H9 (cell line): Measurements from ENCODE around the gene MGAT2. TPM values are rescaled to one million over a fixed set of nuclear protein-coding genes. Genes with fewer than 3 reads are reported as not detected.

Experiments
- DNase-seq: peaks from one replicate; pipeline ENCODE4 v3.0.0-alpha.2; 2017
- H2AFZ ChIP-seq: one replicate; pipeline ENCODE4 v1.6.1; 2013; ENCODE audit warnings: mild to moderate bottlenecking, low read length, control low read depth, moderate library complexity
- H2AK5ac ChIP-seq: 2 replicates; pipeline ENCODE4 v1.6.1; 2013; ENCODE audit warnings: low read length, control low read depth, mixed read lengths; ENCODE audit not compliant: insufficient read length
- H2BK120ac ChIP-seq: one replicate; pipeline ENCODE4 v1.6.1; 2013; ENCODE audit warnings: low read depth, mild to moderate bottlenecking, low read length, control low read depth, inconsistent platforms; ENCODE audit not compliant: poor library complexity, severe bottlenecking
- H2BK12ac ChIP-seq: 2 replicates; pipeline ENCODE4 v1.6.1; 2013; ENCODE audit warnings: low read length, control low read depth, mixed read lengths, low read depth; ENCODE audit not compliant: insufficient read length
- H2BK15ac ChIP-seq: 2 replicates; pipeline ENCODE4 v1.6.1; 2013; ENCODE audit warnings: low read depth, low read length, control low read depth
- H2BK20ac ChIP-seq: one replicate; pipeline ENCODE4 v1.6.1; 2013; ENCODE audit warnings: low read depth, mild to moderate bottlenecking, low read length, control low read depth, inconsistent platforms; ENCODE audit not compliant: poor library complexity, severe bottlenecking
- H2BK5ac ChIP-seq: 2 replicates; pipeline ENCODE4 v1.6.1; 2013; ENCODE audit warnings: low read length, control low read depth, mixed read lengths; ENCODE audit not compliant: insufficient read length
- H3K14ac ChIP-seq: 2 replicates; pipeline ENCODE4 v1.6.1; 2013; ENCODE audit warnings: low read length, control low read depth; ENCODE audit not compliant: insufficient read depth
- H3K18ac ChIP-seq: 2 replicates; pipeline ENCODE4 v1.6.1; 2013; ENCODE audit warnings: low read depth, mild to moderate bottlenecking, mixed read lengths, low read length, control low read depth; ENCODE audit not compliant: insufficient read length
- H3K23ac ChIP-seq: 2 replicates; pipeline ENCODE4 v1.6.1; 2013; ENCODE audit warnings: low read length, control low read depth, mixed read lengths, low read depth; ENCODE audit not compliant: insufficient read length
- H3K23me2 ChIP-seq: 2 replicates; pipeline ENCODE4 v1.6.1; 2013; ENCODE audit warnings: low read depth, mild to moderate bottlenecking, mixed read lengths, low read length, control low read depth; ENCODE audit not compliant: insufficient read length, poor library complexity, severe bottlenecking
- H3K27ac ChIP-seq: 2 replicates; pipeline ENCODE4 v1.5.1; 2013; ENCODE audit warnings: low read length, control low read depth, mixed read lengths, low read depth; ENCODE audit not compliant: insufficient read length
- H3K27me3 ChIP-seq: 2 replicates; pipeline ENCODE4 v1.6.1; 2013; ENCODE audit warnings: low read length, control low read depth, inconsistent platforms; ENCODE audit not compliant: insufficient read depth
- H3K4ac ChIP-seq: 2 replicates; pipeline ENCODE4 v1.6.1; 2013; ENCODE audit warnings: low read depth, mild to moderate bottlenecking, control low read depth, inconsistent platforms, low read length, moderate library complexity
- H3K4me1 ChIP-seq: 2 replicates; pipeline ENCODE4 v1.6.1; 2013; ENCODE audit warnings: low read length, control low read depth, inconsistent platforms; ENCODE audit not compliant: insufficient read depth
- H3K4me2 ChIP-seq: 2 replicates; pipeline ENCODE4 v1.6.1; 2013; ENCODE audit warnings: low read length, control low read depth, mixed read lengths; ENCODE audit not compliant: insufficient read length, insufficient read depth
- H3K56ac ChIP-seq: 2 replicates; pipeline ENCODE4 v1.6.1; 2013; ENCODE audit warnings: low read depth, mild to moderate bottlenecking, mixed read lengths, low read length, control low read depth; ENCODE audit not compliant: insufficient read length
- H3K79me1 ChIP-seq: 2 replicates; pipeline ENCODE4 v1.6.1; 2013; ENCODE audit warnings: low read depth, mild to moderate bottlenecking, moderate library complexity, low read length, control low read depth, inconsistent platforms; ENCODE audit not compliant: insufficient read depth, poor library complexity, severe bottlenecking
- H3K79me2 ChIP-seq: 2 replicates; pipeline ENCODE4 v1.6.1; 2013; ENCODE audit warnings: low read length, control low read depth, inconsistent platforms; ENCODE audit not compliant: insufficient read depth
- H3K9ac ChIP-seq: 2 replicates; pipeline ENCODE4 v1.6.1; 2013; ENCODE audit warnings: low read length, control low read depth, mixed read lengths; ENCODE audit not compliant: insufficient read length; ENCODE audit errors: extremely low read depth
- H3K9me3 ChIP-seq: one replicate; pipeline ENCODE4 v1.6.1; 2013; ENCODE audit warnings: low read depth, low read length, inconsistent platforms; ENCODE audit not compliant: control insufficient read depth
- H3T11ph ChIP-seq: one replicate; pipeline ENCODE4 v1.6.1; 2013; ENCODE audit warnings: mild to moderate bottlenecking, low read length, control low read depth, inconsistent platforms
- H4K20me1 ChIP-seq: one replicate; pipeline ENCODE4 v1.6.1; 2013; ENCODE audit not compliant: control insufficient read depth, insufficient read length, insufficient read depth
- H4K5ac ChIP-seq: 2 replicates; pipeline ENCODE4 v1.6.1; 2013; ENCODE audit warnings: low read depth, mild to moderate bottlenecking, mixed read lengths, low read length, control low read depth; ENCODE audit not compliant: insufficient read length
- H4K8ac ChIP-seq: replicated peaks from 2 replicates; pipeline ENCODE4 v1.6.1; 2013; ENCODE audit warnings: low read length, control low read depth, mixed read lengths, low read depth; ENCODE audit not compliant: insufficient read length
- H4K91ac ChIP-seq: 2 replicates; pipeline ENCODE4 v1.6.1; 2013; ENCODE audit warnings: low read depth, mild to moderate bottlenecking, moderate library complexity, mixed read lengths, low read length, control low read depth; ENCODE audit not compliant: insufficient read length
- H3K27ac Mint-ChIP-seq, 3 experiments: 2 replicates in 2 of 3; 3 replicates in 1 of 3; pipeline ENCODE4 v1.8.0; 2020 to 2021; ENCODE audit warnings: mixed read lengths in 3 of 3, mild to moderate bottlenecking in 1 of 3, moderate library complexity in 1 of 3
- H3K27me3 Mint-ChIP-seq: 2 replicates; pipeline ENCODE4 v1.8.0; 2021; ENCODE audit warnings: low read depth, mild to moderate bottlenecking, moderate library complexity, mixed read lengths
- H3K36me3 Mint-ChIP-seq, 3 experiments: 2 replicates in 2 of 3; 3 replicates in 1 of 3; pipeline ENCODE4 v1.8.0; 2020 to 2021; ENCODE audit warnings: low read depth in 3 of 3, mixed read lengths in 3 of 3; ENCODE audit not compliant: insufficient read depth in 1 of 3
- H3K4me1 Mint-ChIP-seq, 2 experiments: 2 replicates each; pipeline ENCODE4 v1.8.0; 2020; ENCODE audit warnings: mixed read lengths in 2 of 2
- H3K4me3 Mint-ChIP-seq, 2 experiments: 2 replicates in 1 of 2; 3 replicates in 1 of 2; pipeline ENCODE4 v1.8.0; 2020 to 2021; ENCODE audit warnings: mild to moderate bottlenecking in 2 of 2, mixed read lengths in 2 of 2, moderate library complexity in 1 of 2
- H3K9me3 Mint-ChIP-seq, 2 experiments: 2 replicates in 1 of 2; 3 replicates in 1 of 2; pipeline ENCODE4 v1.8.0; 2020; ENCODE audit warnings: mild to moderate bottlenecking in 2 of 2, mixed read lengths in 2 of 2, moderate library complexity in 1 of 2
- CTCF ChIP-seq: fragments of 200-600 bp; sonication (generic); conservative IDR thresholded peaks from 3 replicates; pipeline ENCODE4 v1.8.0; 2021; ENCODE audit warnings: antibody characterized with exemption, mild to moderate bottlenecking
- total RNA-seq: library from RNA; stranded (reverse); gene quantifications from 2 replicates; pipeline ENCODE4 v1.2.1, GENCODE V29; 2021

The MGAT2 gene
- total RNA-seq, 1 experiment from 2014 or later = 24.5 TPM

- Histone ChIP-seq H3K14ac (no peak overlapping the region), H2BK5ac (no peak overlapping the region), H4K5ac (no peak overlapping the region), H2BK20ac (no peak overlapping the region), H3K4me1 (no peaks in the 10 kb centered on the region), H3K9ac (no peak overlapping the region), H2BK120ac (no peak overlapping the region), H3K23me2 (no peaks in the 10 kb centered on the region), H3K79me2 (peaks cover 2% of the 10 kb centered on the region; the same call in 1 of the 2 replicates), H4K91ac (no peak overlapping the region), H2AK5ac (no peak overlapping the region), H2AFZ (no peak overlapping the region), H3K9me3 (no peaks in the 10 kb centered on the region), H3K56ac (no peak overlapping the region), H3K18ac (no peak overlapping the region), H3K4ac (no peak overlapping the region), H2BK12ac (no peak overlapping the region), H4K20me1 (no peaks in the 10 kb centered on the region), H3K79me1 (peaks cover 4% of the 10 kb centered on the region), H3K4me2 (no peak overlapping the region), H3K27me3 (no peaks in the 10 kb centered on the region), H3K27ac (no peak overlapping the region), H3K23ac (no peak overlapping the region), H3T11ph (no peak overlapping the region), H4K8ac (no peak overlapping the region), H2BK15ac (no peak overlapping the region)
- Mint-ChIP-seq H3K27me3 (no peaks in the 10 kb centered on the region), H3K36me3 (peaks cover 15 to 39% (median 19%) of the 10 kb centered on the region in 3 experiments; a peak in 6 of 7 replicates), H3K4me3 (no peak overlapping the region), H3K27ac (peak overlapping the region; percentile 4 to 71 (median 23); a peak in 3 of 7 replicates), H3K9me3 (no peaks in the 10 kb centered on the region), H3K4me1 (peaks cover 2 to 11% of the 10 kb centered on the region in 2 experiments; a peak in 3 of 4 replicates)
- no peak for TF ChIP-seq CTCF
- DNase-seq = no peak
Measured at GRCh38 chr14:49642163-49642562, 21.6 kb downstream of the MGAT2 start.
